ENCODE measurements around the gene CTNND2.

Gene CTNND2

DNA sequence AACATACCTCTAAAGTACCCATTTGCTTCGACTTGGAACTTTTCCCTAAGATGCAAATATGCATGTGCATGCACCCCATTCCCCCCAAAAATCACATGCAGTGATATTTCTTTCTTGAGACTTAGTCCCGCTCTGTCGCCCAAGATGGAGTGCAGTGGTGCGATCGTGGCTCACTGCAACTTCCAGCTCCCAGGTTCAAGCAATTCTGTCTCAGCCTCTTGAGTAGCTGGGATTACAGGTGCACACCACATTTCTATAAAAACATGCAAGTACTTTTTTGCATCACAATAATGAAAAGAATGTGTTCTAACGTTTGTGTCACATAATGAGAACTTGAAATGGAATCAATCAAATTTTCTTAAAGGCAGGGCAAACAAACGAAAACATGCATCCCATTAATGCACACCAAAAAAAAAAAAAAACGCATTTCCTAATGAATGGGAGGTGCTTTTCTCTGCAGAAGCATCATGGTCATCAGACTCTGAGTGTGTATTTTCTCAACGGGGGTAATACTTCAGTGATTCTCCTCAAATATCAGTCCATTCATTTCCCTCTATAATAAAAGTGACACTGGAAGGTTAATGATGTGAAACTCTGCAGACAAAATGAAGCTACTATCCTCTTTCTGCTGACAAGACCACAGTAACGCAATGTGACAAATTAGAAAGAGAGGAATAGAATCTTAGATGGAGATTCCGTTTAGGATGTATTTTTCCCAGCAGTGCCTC lies 389.4 kb downstream of the CTNND2 start:
- H3K4me3 ChIP-seq (ENCODE audit: low read depth, low read length) = no peak overlapping the region
- no peak for TF ChIP-seq CTCF (IDR thresholded peaks at IDR 0.05; ENCODE audit: low read depth, low read length)
- DNase-seq (ENCODE audit: low read depth, low spot score) = no peak
- in situ Hi-C loops (cut with HindIII; ENCODE audit: low sequenced_read_pairs) = no loop called here

DNA sequence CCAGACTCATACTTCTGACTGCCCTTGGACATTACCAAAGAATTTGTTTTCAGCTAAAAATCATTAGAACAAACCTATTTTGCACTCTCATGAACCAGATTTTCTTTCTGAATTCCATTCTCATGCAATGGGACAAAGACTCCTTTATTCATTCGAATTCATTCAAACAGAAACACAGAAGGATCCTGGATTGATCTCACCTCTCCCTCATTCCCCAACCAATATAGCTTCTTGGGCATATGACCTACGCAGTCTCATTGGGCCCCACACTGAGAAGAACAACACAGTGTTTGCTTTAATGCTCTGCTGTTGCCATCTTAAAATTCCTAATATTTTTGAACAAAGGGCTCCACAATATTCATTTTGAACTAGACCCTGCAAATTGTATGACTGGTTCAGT lies 392.4 kb downstream of the CTNND2 start:
- H3K4me3 ChIP-seq (ENCODE audit: low read depth, low read length) = no peak overlapping the region
- DNase-seq (ENCODE audit: low read depth, low spot score) = no peak
- in situ Hi-C loops (cut with HindIII; ENCODE audit: low sequenced_read_pairs) = no loop called here
- TF ChIP-seq CTCF (IDR thresholded peaks at IDR 0.05; ENCODE audit: low read depth, low read length) = no peak

- no peak for DNase-seq (ENCODE audit: low read depth, low spot score)
- in situ Hi-C loops (cut with HindIII; ENCODE audit: low sequenced_read_pairs) = no loop called here
- TF ChIP-seq CTCF (IDR thresholded peaks at IDR 0.05; ENCODE audit: low read depth, low read length) = no peak
- H3K4me3 ChIP-seq (ENCODE audit: low read depth, low read length) = no peak overlapping the region
Observed at GRCh38 chr5:11510889-11511288, 393.4 kb downstream of the CTNND2 start.

- TF ChIP-seq CTCF (IDR thresholded peaks at IDR 0.05; ENCODE audit: low read depth, low read length) = no peak
- H3K4me3 ChIP-seq (ENCODE audit: low read depth, low read length) = no peak overlapping the region
- in situ Hi-C loops (cut with HindIII; ENCODE audit: low sequenced_read_pairs) = no loop called here
- no peak for DNase-seq (ENCODE audit: low read depth, low spot score)
Observed at GRCh38 chr5:11509793-11510192, 394.5 kb downstream of the CTNND2 start.

DNA sequence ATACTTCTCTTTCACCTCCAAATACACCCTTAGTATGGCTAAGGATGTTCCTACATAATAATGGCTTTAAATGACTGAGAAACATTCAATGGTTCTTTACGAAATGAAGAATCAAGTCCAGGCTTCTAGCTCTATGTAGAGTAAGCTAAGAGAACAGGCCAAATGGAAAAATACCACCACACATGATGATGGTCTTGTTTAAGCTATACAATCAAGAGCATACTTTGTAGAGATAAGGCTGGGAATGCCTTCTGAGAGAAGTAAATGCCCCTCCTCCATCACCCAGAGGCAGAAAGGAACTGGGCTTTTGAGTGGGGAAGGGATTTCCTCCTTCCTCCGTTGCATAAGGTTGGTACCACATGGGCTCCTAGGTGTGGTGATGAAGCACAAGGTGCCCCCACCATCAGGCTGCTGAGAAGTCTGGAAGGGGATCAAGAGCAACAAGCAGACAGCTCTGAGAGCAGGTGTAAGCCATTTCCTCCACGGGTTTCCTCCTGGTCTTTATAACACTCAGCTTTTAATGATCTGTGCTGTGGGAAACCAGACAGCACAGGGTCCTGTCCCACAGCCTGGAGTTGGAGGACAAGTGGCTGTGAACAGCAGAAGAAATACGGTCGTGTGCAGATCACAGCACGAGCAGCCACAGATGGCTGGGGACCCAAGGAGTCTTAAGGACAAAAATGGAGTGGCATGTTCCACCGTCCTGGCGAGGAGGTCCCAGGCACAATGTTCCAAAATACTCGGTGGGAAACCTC lies 396.9 kb downstream of the CTNND2 start:
- in situ Hi-C loops (cut with HindIII; ENCODE audit: low sequenced_read_pairs) = no loop called here
- DNase-seq (ENCODE audit: low read depth, low spot score) = no peak
- H3K4me3 ChIP-seq (ENCODE audit: low read depth, low read length) = no peak overlapping the region
- TF ChIP-seq CTCF (IDR thresholded peaks at IDR 0.05; ENCODE audit: low read depth, low read length) = no peak

DNA sequence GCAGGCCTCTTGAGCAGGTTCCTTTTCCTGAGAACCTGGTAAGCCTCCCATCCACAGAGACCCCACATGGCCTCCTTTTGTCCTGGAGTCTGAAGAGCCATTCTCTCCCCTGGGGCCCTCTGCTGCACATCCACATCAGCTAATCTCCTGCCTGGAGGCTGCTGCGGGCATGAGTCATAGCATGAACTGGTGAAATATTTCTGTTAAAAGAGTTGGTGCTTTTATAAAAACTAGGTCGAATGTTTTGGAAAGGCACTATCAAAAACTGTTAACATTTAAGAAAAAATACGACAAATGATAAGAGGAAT lies 399.4 kb downstream of the CTNND2 start:
- no peak overlapping the region for H3K4me3 ChIP-seq (ENCODE audit: low read depth, low read length)
- TF ChIP-seq CTCF (IDR thresholded peaks at IDR 0.05; ENCODE audit: low read depth, low read length) = no peak
- in situ Hi-C loops (cut with HindIII; ENCODE audit: low sequenced_read_pairs) = no loop called here
- peak; percentile 15 for DNase-seq (ENCODE audit: low read depth, low spot score)
